AG10803 (cell line): ENCODE measurements around the gene ZFP36L1.

ENCODE experiments used
- DNase-seq: peaks from one replicate; pipeline ENCODE4 v3.0.0; 2010; ENCODE audit warnings: low read depth
- H3K4me3 ChIP-seq: 2 replicates; pipeline ENCODE4 v1.5.1; 2011; ENCODE audit warnings: mild to moderate bottlenecking, low read length, control low read depth
- CTCF ChIP-seq: conservative IDR thresholded peaks from 2 replicates; pipeline ENCODE4 v1.5.1; 2011; ENCODE audit warnings: mild to moderate bottlenecking, low read length, control low read depth, inconsistent platforms

Gene ZFP36L1

GRCh38 chr14:68811171-68811570 is 18.3 kb upstream of the ZFP36L1 start:
- no peak for DNase-seq
- no peak overlapping the region for H3K4me3 ChIP-seq
- no peak for TF ChIP-seq CTCF

GRCh38 chr14:68810173-68811153 is 17.6 kb upstream of the ZFP36L1 start:
- no peak for TF ChIP-seq CTCF
- DNase-seq = no peak
- no peak overlapping the region for H3K4me3 ChIP-seq

DNA sequence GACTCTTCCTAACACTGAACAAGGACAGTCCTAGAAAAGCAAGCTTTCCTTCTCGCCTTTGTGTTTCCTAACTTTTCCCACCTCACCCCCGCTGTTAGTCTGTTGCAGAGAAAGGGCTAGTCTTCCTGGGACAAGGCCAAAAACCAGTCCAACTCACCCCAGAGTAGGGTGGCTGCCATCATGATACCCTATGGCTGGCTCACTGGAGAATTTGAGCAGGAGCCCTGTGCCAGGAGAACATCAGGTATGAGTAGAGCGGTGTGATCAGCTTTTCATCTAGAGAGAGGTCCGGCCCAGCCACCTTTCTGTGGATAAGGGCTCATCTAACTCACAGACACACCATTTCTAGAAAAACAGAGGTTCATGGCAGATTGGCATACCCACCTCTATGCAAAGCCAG is 16.7 kb upstream of the ZFP36L1 start:
- DNase-seq = no peak
- no peak for TF ChIP-seq CTCF
- H3K4me3 ChIP-seq = no peak overlapping the region

DNA sequence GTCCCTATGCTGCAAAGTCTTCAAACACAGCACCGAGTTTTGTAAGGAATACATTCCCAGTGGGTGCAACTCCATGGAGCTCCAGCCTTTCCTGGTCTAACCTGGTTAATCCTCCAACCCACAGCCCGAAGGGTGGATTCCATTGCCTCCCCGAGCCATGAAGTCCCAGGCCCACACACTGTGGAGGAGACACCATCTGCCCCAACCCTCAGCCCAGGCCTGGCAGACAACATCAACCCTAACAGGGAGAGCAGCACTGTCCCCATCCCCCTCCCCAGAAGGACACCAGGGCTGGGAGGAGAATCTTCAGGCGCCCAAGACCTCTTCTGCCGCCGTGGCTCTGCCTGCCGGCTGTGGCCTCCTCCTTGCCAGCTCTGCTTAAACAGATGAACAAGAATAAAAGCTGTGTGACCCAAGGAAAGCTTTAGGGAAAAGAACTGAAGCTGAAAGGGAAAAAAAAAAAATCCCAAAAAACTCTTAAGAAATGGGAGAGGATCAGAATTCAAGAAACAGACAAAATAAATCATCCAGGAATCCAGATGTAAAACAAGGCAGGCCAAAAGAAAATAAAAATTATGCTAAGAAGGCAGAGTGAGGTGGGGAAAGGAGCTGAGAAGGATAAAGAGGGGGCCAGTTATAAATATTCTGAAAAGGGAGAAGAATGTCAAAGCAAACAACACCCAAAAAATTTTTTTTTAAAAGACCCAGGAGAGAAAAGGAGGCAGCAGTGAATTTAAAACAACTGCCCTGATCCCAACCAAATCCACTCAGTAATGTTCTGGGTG is 16.0 kb upstream of the ZFP36L1 start:
- no peak overlapping the region for H3K4me3 ChIP-seq
- no peak for TF ChIP-seq CTCF
- no peak for DNase-seq

DNA sequence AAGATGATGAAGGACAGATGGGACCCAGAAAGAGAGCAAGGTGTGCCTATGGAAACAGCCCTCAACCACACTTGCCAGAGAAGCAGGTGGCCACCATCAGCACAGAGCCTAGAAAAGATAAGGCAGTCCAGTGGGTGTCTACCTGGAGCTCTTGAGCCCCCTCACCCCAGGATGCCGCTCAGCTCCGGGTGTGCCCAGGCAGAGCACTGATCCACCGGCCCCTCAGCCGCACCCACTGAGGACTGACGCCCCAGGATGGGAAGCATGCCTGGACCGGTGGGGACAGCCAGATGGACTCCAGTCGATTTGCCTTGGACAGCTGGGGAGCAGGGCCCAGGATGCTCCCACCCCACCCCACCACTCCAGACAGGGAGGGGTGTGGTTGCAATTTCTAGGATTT is 15.1 kb upstream of the ZFP36L1 start:
- DNase-seq = no peak
- no peak for TF ChIP-seq CTCF
- no peak overlapping the region for H3K4me3 ChIP-seq

- TF ChIP-seq CTCF = no peak
- peak; percentile 89 for DNase-seq
These were observed 14.3 kb upstream of the ZFP36L1 start for GRCh38 chr14:68807148-68807600.

More at GRCh38 chr14:68807148-68807600, 14.3 kb upstream of the ZFP36L1 start:
- no peak overlapping the region for H3K4me3 ChIP-seq
